SJSA1 (cell line): ENCODE results near the gene MALSU1. TPM values are rescaled to one million over a fixed set of nuclear protein-coding genes. Genes with fewer than 3 reads are reported as not detected.

Source experiments
- DNase-seq, 2 experiments: peaks; one replicate each; pipeline ENCODE4 v3.0.0-alpha.2; 2015 to 2020; ENCODE audit warnings: low spot score in 2 of 2, low read depth in 1 of 2
- H3K27ac ChIP-seq: fragments of 250-450 bp; sonication (Bioruptor Pico); 2 replicates; pipeline ENCODE4 v1.5.1; 2020; ENCODE audit warnings: mild to moderate bottlenecking, moderate library complexity
- H3K27me3 ChIP-seq: fragments of 250-450 bp; sonication (Bioruptor Pico); replicated peaks from 2 replicates; pipeline ENCODE4 v1.5.1; 2020; ENCODE audit warnings: mild to moderate bottlenecking, moderate library complexity
- H3K36me3 ChIP-seq: fragments of 250-450 bp; sonication (Bioruptor Pico); 2 replicates; pipeline ENCODE4 v1.5.1; 2020; ENCODE audit warnings: mild to moderate bottlenecking
- H3K4me1 ChIP-seq: fragments of 250-450 bp; sonication (Bioruptor Pico); replicated peaks from 2 replicates; pipeline ENCODE4 v1.6.1; 2021; ENCODE audit warnings: mild to moderate bottlenecking
- H3K4me3 ChIP-seq: fragments of 250-450 bp; sonication (Bioruptor Pico); 2 replicates; pipeline ENCODE4 v1.5.1; 2020; ENCODE audit warnings: mild to moderate bottlenecking
- H3K9me3 ChIP-seq: fragments of 250-450 bp; sonication (Bioruptor Pico); replicated peaks from 2 replicates; pipeline ENCODE4 v1.5.1; 2020; ENCODE audit warnings: mild to moderate bottlenecking
- total RNA-seq: library from RNA; depleted of rRNA; stranded (reverse); fragments of >200 nt; shearing (Covaris generic); gene quantifications from 2 replicates; pipeline ENCODE4 v1.2.3, GENCODE V29; 2014

Gene MALSU1
- total RNA-seq, 1 experiment from 2014 or later, result 94.0 TPM

- peak overlapping the region; percentile 63 for H3K27ac ChIP-seq
- peaks cover 90% of the 10 kb centered on the region for H3K36me3 ChIP-seq
- H3K4me3 ChIP-seq, result no peak overlapping the region
- H3K4me1 ChIP-seq, result peaks cover 60% of the 10 kb centered on the region
- H3K9me3 ChIP-seq, result peaks cover 3% of the 10 kb centered on the region; the same call in 1 of the 2 replicates
- DNase-seq, result peak; percentile 87 to 94
- no peaks in the 10 kb centered on the region for H3K27me3 ChIP-seq
Observed at GRCh38 chr7:23334482-23335056, 35.4 kb downstream of the MALSU1 start.

GRCh38 chr7:23335136-23335535, 36.0 kb downstream of the MALSU1 start:
- H3K27ac ChIP-seq, result peak overlapping the region; percentile 63; the same call in 1 of the 2 replicates
- no peak overlapping the region for H3K4me3 ChIP-seq
- peaks cover 91% of the 10 kb centered on the region for H3K36me3 ChIP-seq

GRCh38 chr7:23335621-23336020, 36.5 kb downstream of the MALSU1 start:
- Histone ChIP-seq H3K4me1 (peaks cover 60% of the 10 kb centered on the region), H3K4me3 (no peak overlapping the region), H3K36me3 (peaks cover 93% of the 10 kb centered on the region), H3K9me3 (peaks cover 3% of the 10 kb centered on the region; the same call in 1 of the 2 replicates), H3K27me3 (no peaks in the 10 kb centered on the region), H3K27ac (0 out of 2 replicates have a peak overlapping the region, but pooled peaks have one; percentile 63)
- DNase-seq, result no peak

More at GRCh38 chr7:23335136-23335535, 36.0 kb downstream of the MALSU1 start:
- DNase-seq, result no peak
- peaks cover 3% of the 10 kb centered on the region; the same call in 1 of the 2 replicates for H3K9me3 ChIP-seq
- no peaks in the 10 kb centered on the region for H3K27me3 ChIP-seq
- H3K4me1 ChIP-seq, result peaks cover 60% of the 10 kb centered on the region

GRCh38 chr7:23336086-23336485, 36.9 kb downstream of the MALSU1 start:
- no peak overlapping the region for H3K4me3 ChIP-seq
- H3K27me3 ChIP-seq, result no peaks in the 10 kb centered on the region
- peaks cover 91% of the 10 kb centered on the region for H3K36me3 ChIP-seq
- H3K27ac ChIP-seq, result no peak overlapping the region
- H3K4me1 ChIP-seq, result peaks cover 60% of the 10 kb centered on the region
- no peak for DNase-seq
- peaks cover 3% of the 10 kb centered on the region; the same call in 1 of the 2 replicates for H3K9me3 ChIP-seq

- peaks cover 89% of the 10 kb centered on the region for H3K36me3 ChIP-seq
- no peak overlapping the region for H3K4me3 ChIP-seq
- H3K27me3 ChIP-seq, result no peaks in the 10 kb centered on the region
- peak in 1 of 2 experiments; percentile 53 for DNase-seq
- H3K9me3 ChIP-seq, result peaks cover 3% of the 10 kb centered on the region; the same call in 1 of the 2 replicates
- peaks cover 61% of the 10 kb centered on the region for H3K4me1 ChIP-seq
- H3K27ac ChIP-seq, result no peak overlapping the region
Observed at GRCh38 chr7:23336799-23337283, 37.7 kb downstream of the MALSU1 start.

- Histone ChIP-seq H3K27me3 (no peaks in the 10 kb centered on the region), H3K9me3 (peaks cover 3% of the 10 kb centered on the region; the same call in 1 of the 2 replicates), H3K36me3 (peaks cover 89% of the 10 kb centered on the region), H3K27ac (0 out of 2 replicates have a peak overlapping the region, but pooled peaks have one; percentile 10), H3K4me3 (no peak overlapping the region), H3K4me1 (peaks cover 64% of the 10 kb centered on the region)
- no peak for DNase-seq
Observed at GRCh38 chr7:23337374-23337773, 38.2 kb downstream of the MALSU1 start.

GRCh38 chr7:23338439-23338838, 39.3 kb downstream of the MALSU1 start:
- H3K9me3 ChIP-seq, result peaks cover 3% of the 10 kb centered on the region; the same call in 1 of the 2 replicates
- H3K27ac ChIP-seq, result no peak overlapping the region
- H3K36me3 ChIP-seq, result peaks cover 89% of the 10 kb centered on the region
- H3K4me3 ChIP-seq, result no peak overlapping the region
- H3K4me1 ChIP-seq, result peaks cover 64% of the 10 kb centered on the region
- no peak for DNase-seq
- no peaks in the 10 kb centered on the region for H3K27me3 ChIP-seq

- H3K4me3 ChIP-seq, result no peak overlapping the region
- no peaks in the 10 kb centered on the region for H3K27me3 ChIP-seq
- H3K36me3 ChIP-seq, result peaks cover 88% of the 10 kb centered on the region
- DNase-seq, result no peak
- peaks cover 64% of the 10 kb centered on the region for H3K4me1 ChIP-seq
- peaks cover 3% of the 10 kb centered on the region; the same call in 1 of the 2 replicates for H3K9me3 ChIP-seq
- H3K27ac ChIP-seq, result no peak overlapping the region
Observed at GRCh38 chr7:23338863-23339262, 39.7 kb downstream of the MALSU1 start.

GRCh38 chr7:23341846-23342598, 42.9 kb downstream of the MALSU1 start:
- H3K9me3 ChIP-seq, result peaks cover 3% of the 10 kb centered on the region; the same call in 1 of the 2 replicates
- peaks cover 88% of the 10 kb centered on the region for H3K36me3 ChIP-seq
- DNase-seq, result no peak
- H3K27ac ChIP-seq, result no peak overlapping the region
- H3K4me1 ChIP-seq, result peaks cover 56% of the 10 kb centered on the region
- H3K27me3 ChIP-seq, result no peaks in the 10 kb centered on the region
- H3K4me3 ChIP-seq, result no peak overlapping the region

- H3K36me3 ChIP-seq, result peaks cover 79% of the 10 kb centered on the region
- H3K9me3 ChIP-seq, result no peaks in the 10 kb centered on the region
- no peak overlapping the region for H3K4me3 ChIP-seq
- peaks cover 49% of the 10 kb centered on the region for H3K4me1 ChIP-seq
- no peaks in the 10 kb centered on the region for H3K27me3 ChIP-seq
- no peak for DNase-seq
- H3K27ac ChIP-seq, result peak overlapping the region; percentile 93
Observed at GRCh38 chr7:23343102-23343501, 44.0 kb downstream of the MALSU1 start.

- H3K27me3 ChIP-seq, result no peaks in the 10 kb centered on the region
- peaks cover 70% of the 10 kb centered on the region for H3K36me3 ChIP-seq
- no peak overlapping the region for H3K4me3 ChIP-seq
- peak in 1 of 2 experiments; percentile 63 for DNase-seq
- peaks cover 57% of the 10 kb centered on the region for H3K4me1 ChIP-seq
- no peaks in the 10 kb centered on the region for H3K9me3 ChIP-seq
- H3K27ac ChIP-seq, result peak overlapping the region; percentile 93
Observed at GRCh38 chr7:23343806-23344475, 44.8 kb downstream of the MALSU1 start.

GRCh38 chr7:23345601-23346000, 46.5 kb downstream of the MALSU1 start:
- DNase-seq, result no peak
- H3K27ac ChIP-seq, result peak overlapping the region; percentile 93
- H3K36me3 ChIP-seq, result peaks cover 54% of the 10 kb centered on the region
- H3K4me1 ChIP-seq, result peaks cover 74% of the 10 kb centered on the region
- no peaks in the 10 kb centered on the region for H3K27me3 ChIP-seq
- H3K4me3 ChIP-seq, result peak overlapping the region; percentile 42
- no peaks in the 10 kb centered on the region for H3K9me3 ChIP-seq

GRCh38 chr7:23346316-23346715, 47.2 kb downstream of the MALSU1 start:
- H3K36me3 ChIP-seq, result peaks cover 52% of the 10 kb centered on the region
- H3K4me1 ChIP-seq, result peaks cover 75% of the 10 kb centered on the region
- H3K27me3 ChIP-seq, result no peaks in the 10 kb centered on the region
- peak in 1 of 2 experiments; percentile 32 for DNase-seq
- H3K27ac ChIP-seq, result peak overlapping the region; percentile 93
- peak overlapping the region; percentile 42 for H3K4me3 ChIP-seq
- H3K9me3 ChIP-seq, result no peaks in the 10 kb centered on the region
